ENCODE data around the gene MAML3.
A peak's percentile ranks its signal among the peaks of the same experiment; 100 is the strongest.

The MAML3 gene

DNA sequence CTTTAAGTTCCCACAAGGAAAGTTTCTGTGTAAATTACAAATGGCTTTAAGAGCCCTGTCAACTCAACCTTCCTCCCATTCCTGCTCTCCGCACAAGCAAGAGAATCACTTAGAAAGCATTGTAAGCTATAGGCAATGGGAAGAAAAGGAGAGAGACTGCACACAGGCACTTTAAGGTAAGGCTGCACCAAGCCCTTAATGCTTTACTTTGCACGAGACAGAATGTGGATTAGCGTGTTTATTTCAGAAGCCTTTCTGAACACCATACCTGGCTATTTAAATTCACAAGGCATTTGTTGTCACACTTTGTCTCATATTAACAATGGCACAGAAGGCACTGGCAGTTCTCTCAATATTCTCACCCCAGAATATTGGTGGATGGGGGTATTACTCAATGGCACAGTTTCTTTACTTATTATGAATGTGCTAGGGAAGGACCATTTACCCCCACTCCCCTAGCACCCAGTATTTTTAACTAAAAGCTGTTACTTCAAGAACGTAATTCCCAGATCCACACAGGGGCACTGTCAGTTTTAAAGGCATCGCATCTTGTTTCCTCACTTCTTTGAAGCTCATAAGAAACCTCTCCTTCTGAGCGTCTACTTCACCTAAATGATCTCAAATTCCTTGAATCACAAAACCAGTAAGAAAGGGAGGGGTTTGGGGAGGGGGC is 150.0 kb downstream of the MAML3 start:
- no peak for DNase-seq (ENCODE audit: low spot score)

- DNase-seq (ENCODE audit: low spot score): no peak
These were observed 153.8 kb downstream of the MAML3 start for GRCh38 chr4:140000232-140000631.

GRCh38 chr4:139988863-139989765 is 164.9 kb downstream of the MAML3 start:
- DNase-seq (ENCODE audit: low spot score): peak; percentile 98

DNA sequence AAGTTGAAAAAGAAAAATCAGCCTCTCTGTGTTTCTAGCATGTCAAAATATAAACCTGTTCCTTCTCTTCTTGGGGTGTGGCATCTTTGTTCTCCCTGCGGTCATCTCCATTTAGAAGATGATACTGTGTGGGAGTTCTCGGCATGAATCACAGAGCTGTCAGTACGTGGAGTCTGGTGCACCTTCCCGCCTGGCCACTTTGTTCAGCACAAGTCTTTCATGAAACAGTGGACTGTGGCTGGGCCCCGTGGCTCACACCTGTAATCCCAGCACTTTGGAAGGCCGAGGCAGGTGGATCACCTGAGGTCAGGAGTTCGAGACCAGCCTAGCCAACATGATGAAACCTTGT is 166.5 kb downstream of the MAML3 start:
- DNase-seq (ENCODE audit: low spot score): no peak

- peak; percentile 90 for DNase-seq (ENCODE audit: low spot score)
These were observed 167.1 kb downstream of the MAML3 start for GRCh38 chr4:139986689-139987501.

DNA sequence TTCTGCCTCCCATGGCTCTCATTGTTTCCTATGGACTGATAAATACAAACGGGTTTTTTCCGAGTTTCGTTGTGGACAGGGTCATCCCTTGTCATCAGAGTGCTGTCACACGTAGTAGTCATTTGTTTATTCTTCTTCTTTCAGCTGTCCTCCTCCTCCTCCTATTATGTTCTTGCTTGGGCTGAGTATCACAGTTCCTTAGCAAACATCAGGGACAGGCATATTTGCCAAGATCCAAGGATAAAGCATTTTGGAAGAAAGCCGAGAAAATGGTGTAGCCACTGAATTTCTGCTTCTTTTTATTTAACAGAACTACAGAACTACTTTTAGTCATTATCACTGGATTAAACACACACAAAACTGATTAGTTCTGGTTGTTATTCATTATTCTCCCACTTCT is 167.9 kb downstream of the MAML3 start:
- no peak for DNase-seq (ENCODE audit: low spot score)

DNA sequence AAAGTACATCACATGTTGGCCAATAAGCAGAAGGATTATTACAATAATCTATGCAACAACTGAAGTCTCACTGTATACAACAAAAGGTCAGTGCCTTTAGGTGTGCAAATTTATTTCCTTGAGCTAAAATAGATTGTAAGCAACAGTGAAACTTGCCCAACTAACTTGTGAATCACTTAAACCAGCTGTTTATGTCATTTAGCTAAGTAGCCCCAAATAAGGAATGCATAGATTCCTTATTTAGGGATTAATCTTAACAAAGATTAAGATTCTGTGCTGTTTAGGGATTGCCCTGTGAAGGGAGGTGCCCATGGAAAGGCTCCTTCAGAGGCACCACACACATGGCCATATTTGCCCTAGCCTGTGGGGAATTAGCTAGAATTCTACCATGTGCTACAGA is 168.6 kb downstream of the MAML3 start:
- DNase-seq (ENCODE audit: low spot score): no peak

DNA sequence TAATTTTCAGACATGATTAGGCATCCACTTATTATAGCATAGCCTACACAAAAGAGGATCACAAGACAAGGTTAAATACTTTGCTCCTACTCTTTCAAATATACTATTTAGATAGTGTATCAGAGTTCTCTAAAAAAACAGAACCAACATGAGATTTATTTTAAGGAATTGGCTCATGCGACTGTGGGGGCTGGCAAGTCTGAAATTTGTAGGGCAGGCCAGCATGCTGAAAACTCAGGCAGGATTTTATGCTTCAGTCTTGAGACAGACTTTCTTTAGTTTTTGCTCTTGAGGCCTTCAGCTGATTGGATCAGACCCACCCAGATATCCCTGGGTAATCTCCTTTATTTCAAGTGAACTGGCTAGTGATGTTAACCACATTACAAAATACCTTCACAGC is 169.5 kb downstream of the MAML3 start:
- no peak for DNase-seq (ENCODE audit: low spot score)

DNA sequence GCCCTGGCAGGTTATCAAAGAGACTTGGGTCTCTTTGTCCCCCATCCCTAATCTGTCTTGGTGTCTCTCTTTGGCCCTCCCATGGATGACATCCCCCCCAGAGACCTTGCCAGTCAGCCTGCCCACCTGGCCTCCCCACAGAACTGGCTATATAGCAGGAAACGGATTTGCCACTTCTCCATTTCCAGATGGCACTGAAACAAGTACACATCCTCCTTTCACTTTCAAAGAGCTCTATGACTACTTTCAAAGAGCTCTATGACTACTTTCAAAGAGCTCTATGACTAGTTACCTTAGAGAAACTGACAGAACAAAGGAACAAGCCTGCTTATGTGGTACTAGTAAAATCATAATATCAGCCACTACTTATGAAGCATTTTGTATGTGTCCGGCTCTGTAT is 175.3 kb downstream of the MAML3 start:
- DNase-seq (ENCODE audit: low spot score): no peak

GRCh38 chr4:139977838-139978609 is 176.0 kb downstream of the MAML3 start:
- peak; percentile 70 for DNase-seq (ENCODE audit: low spot score)

DNA sequence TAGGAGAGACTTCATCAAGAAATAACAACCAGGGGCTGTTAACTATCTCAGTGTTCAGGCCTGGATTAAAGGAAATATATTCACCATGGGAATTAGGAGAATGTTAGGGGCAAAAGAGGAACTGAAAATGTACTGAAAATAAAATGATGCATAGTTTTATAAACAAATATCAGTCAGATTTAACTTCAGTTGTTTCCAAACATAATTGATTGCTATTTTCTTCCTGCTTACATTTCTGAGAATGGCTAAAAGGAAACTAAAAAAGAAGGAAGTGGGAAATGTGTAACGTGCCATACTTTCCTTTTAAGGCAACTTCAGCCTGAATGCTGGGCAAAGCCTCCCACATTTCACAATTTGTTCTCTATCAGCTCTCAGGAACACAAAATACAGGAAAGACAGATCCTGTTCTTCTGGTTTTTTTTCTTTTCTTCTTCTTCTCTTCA is 178.1 kb downstream of the MAML3 start:
- DNase-seq (ENCODE audit: low spot score): no peak

DNA sequence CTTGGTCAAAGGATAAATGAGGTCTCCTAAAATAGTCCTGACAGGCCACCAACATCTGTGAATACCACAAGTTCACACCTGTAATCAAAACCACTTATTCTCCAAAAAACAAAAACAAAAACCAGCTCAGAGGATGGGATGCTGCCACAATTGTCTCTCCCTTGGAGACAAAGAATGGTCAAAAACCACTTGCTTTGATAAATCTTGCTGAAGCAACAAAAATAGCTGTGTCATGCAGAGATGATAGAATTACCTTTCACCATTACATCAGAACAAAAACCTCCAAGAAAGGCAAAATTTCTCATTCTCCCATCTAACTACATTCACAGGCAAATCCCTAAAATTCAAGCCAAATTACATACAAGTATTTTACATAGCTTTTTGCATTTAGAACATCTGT is 180.4 kb downstream of the MAML3 start:
- no peak for DNase-seq (ENCODE audit: low spot score)

DNA sequence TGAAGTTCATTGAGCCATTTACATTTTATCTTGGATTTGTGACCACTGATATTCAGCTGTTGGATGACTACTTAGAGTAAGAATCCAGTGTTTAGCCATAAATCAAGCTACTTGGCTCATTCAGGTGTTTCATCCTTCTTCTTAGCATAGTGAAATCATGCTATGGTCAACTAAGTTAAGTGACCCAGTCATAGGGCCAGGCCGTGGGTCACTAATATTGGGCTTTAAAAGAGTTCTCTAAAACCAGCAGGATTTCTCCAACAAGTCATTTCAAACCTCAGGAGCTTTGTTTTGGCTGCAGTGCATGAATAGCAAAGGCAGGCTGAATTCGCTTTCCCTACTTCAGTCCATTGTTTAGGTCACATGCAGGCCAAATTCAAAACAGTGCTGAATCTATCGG is 181.0 kb downstream of the MAML3 start:
- DNase-seq (ENCODE audit: low spot score): no peak

DNA sequence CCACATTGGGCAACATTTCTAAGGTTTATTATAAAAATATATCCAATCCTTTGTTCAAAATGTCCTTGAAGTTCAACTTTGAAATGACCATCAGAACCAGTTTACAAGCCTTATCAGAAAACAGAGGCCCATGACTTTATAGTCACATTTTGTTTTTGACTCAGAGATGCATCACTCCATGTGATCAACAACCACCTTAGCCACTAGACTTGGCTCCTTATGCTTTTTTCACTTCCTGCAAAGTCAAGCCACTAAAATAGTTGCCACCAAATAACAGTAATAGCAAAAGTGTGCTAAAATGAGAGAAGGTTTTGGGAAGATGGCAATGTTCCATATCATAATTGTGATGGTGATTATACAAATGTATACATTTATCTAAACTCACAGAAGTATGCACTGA is 181.7 kb downstream of the MAML3 start:
- no peak for DNase-seq (ENCODE audit: low spot score)

GRCh38 chr4:139971111-139971510 is 182.9 kb downstream of the MAML3 start:
- DNase-seq (ENCODE audit: low spot score): no peak

DNA sequence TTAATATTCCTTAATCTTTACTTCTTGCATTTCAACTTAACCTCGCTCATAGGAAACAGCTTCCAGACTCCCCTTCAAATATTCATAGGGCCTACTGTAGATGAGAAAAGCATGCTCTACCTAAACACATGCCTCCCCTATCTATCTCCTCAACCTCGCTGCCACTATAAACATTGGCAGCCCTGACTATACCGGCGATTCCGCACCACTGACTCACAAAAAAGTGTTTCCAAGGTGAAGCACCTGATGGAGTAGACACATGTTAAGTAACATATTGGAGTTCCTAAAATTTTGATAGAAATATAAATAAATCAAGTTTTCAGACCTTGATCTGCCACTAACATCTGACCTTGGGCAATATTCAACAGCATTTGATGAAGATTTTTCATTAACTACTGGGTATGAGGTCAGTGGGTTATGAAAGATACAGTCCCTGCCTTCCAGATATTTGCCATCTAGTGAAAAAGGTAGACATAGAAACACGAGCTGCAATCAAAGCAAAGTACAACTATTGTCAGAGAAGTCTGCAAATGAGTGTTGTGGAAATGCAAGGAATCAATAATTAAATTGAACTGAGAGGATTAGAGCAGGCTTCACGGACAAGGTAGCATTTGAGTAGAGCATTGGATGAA is 184.2 kb downstream of the MAML3 start:
- DNase-seq (ENCODE audit: low spot score): no peak

DNA sequence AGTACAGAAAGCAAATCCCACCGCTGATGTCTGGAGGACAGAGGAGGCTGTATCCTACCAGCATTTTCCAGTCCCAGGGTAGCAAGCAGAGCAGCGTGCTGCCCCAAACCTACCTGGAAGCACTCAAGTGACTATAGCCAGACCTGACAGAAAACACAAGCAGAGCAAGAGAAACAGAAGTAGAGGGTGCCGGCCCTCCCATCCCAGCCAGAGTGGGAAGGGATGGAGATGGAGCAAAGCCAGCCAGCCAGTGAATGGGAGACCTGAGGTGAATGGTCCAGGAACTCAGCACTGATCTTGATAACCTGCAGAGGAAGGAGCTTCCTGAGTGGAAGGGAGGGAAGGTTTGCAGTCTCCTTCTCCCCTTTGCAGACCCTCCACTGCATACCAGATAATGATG is 185.2 kb downstream of the MAML3 start:
- no peak for DNase-seq (ENCODE audit: low spot score)

- DNase-seq (ENCODE audit: low spot score): no peak
These were observed 187.6 kb downstream of the MAML3 start for GRCh38 chr4:139966383-139966782.

DNA sequence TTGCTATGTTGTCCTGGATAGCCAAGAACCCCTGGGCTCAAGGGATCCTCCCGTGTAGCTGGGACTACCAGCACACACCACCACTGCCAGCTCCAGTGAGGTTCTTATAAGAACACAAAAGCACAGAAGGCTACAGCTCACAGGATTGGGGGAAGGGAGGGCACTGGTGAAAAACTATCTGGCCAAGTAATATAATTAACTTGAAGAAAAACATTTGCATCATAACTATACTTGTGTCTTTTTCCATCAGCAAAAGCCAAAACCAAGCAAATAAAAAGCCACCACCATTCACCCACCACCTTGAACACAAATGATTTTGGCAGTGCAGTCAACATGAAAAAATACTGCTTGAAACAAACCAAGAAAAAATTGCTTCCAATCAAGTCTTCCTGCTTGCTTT is 188.2 kb downstream of the MAML3 start:
- no peak for DNase-seq (ENCODE audit: low spot score)

DNA sequence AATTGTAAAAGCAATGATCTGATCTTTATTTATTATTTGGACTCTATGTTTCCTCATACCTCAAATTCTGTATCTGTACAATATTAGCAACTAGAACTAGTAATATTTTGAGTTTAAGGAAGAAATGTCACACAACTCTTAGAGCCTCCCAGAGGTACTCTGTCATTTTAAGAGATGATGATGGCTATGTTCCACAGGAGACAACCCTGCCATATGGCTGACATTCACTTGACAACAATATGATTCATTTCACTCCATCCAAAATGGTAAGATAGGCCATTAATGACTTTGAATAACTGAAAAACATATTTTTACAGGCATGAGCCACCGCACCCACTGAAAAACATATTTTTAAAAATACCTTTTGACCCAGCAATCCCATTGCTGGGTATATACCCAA is 190.3 kb downstream of the MAML3 start:
- DNase-seq (ENCODE audit: low spot score): no peak

GRCh38 chr4:139962130-139962684 is 191.8 kb downstream of the MAML3 start:
- DNase-seq (ENCODE audit: low spot score): no peak

Data from COLO829 (cell line).